HFFc6 (cell line): ENCODE measurements around the gene VEZT. TPM values are rescaled to one million over a fixed set of nuclear protein-coding genes. Genes with fewer than 3 reads are reported as not detected.

Source experiments
- DNase-seq: peaks from one replicate; pipeline ENCODE4 v3.0.0-alpha.2; 2018
- H3K27ac Mint-ChIP-seq: 2 replicates; pipeline ENCODE4 v1.8.0; 2020; ENCODE audit warnings: mild to moderate bottlenecking, mixed read lengths
- H3K27me3 Mint-ChIP-seq: 2 replicates; pipeline ENCODE4 v1.8.0; 2021; ENCODE audit warnings: mild to moderate bottlenecking, moderate library complexity, mixed read lengths; ENCODE audit not compliant: insufficient read depth
- H3K36me3 Mint-ChIP-seq: 2 replicates; pipeline ENCODE4 v1.8.0; 2021; ENCODE audit warnings: low read depth, mixed read lengths
- H3K4me1 Mint-ChIP-seq: 2 replicates; pipeline ENCODE4 v1.8.0; 2020; ENCODE audit warnings: low read depth, mixed read lengths
- H3K4me3 Mint-ChIP-seq: 2 replicates; pipeline ENCODE4 v1.8.0; 2020; ENCODE audit warnings: mild to moderate bottlenecking, moderate library complexity, mixed read lengths
- H3K9me3 Mint-ChIP-seq: 2 replicates; pipeline ENCODE4 v1.8.0; 2020; ENCODE audit warnings: mild to moderate bottlenecking, mixed read lengths
- total RNA-seq, 6 experiments: library from RNA; stranded (reverse); fragmentation: NEBNext Ultra II Directional; extraction: Animal tissue kit (Norgen Biotek cat#: 25700); gene quantifications; 2 replicates in 1 of 6; 3 replicates in 5 of 6; pipeline ENCODE4 v1.2.3, GENCODE V29; 2021
- TF ChIP-seq, protein P1 (sequence below): fragments of 200-600 bp; sonication (generic); IDR thresholded peaks from 2 replicates; pipeline ENCODE4 v1.5.0; 2021; ENCODE audit warnings: antibody characterized with exemption, mild to moderate bottlenecking

The VEZT gene
- total RNA-seq, 6 experiments from 2014 or later: 61.8 to 69.0 (median 66.2) TPM

DNA sequence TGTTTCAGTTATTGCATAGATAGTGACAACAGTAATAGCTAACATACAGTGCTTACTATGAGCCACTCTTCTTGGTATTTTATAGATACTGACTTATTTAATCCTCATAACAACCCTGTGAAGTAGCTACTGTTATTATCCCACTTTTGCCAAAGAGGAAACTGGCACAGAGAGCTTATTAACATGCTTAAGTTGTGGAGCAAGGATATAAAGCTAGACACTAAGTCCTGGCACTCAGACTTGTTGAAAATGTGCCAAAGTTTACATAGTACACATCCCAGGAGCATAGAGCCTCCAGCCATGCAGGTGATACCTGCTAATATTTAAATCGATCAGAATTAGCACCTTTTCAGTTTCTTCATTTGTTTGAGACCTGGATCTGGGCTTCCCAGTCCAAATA, 41.8 kb downstream of the VEZT start:
- peaks cover 46% of the 10 kb centered on the region for H3K36me3 Mint-ChIP-seq
- H3K27me3 Mint-ChIP-seq: no peaks in the 10 kb centered on the region
- TF ChIP-seq, protein P1, sequence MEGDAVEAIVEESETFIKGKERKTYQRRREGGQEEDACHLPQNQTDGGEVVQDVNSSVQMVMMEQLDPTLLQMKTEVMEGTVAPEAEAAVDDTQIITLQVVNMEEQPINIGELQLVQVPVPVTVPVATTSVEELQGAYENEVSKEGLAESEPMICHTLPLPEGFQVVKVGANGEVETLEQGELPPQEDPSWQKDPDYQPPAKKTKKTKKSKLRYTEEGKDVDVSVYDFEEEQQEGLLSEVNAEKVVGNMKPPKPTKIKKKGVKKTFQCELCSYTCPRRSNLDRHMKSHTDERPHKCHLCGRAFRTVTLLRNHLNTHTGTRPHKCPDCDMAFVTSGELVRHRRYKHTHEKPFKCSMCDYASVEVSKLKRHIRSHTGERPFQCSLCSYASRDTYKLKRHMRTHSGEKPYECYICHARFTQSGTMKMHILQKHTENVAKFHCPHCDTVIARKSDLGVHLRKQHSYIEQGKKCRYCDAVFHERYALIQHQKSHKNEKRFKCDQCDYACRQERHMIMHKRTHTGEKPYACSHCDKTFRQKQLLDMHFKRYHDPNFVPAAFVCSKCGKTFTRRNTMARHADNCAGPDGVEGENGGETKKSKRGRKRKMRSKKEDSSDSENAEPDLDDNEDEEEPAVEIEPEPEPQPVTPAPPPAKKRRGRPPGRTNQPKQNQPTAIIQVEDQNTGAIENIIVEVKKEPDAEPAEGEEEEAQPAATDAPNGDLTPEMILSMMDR: no peak
- peaks cover 33% of the 10 kb centered on the region for H3K4me1 Mint-ChIP-seq
- no peak overlapping the region for H3K4me3 Mint-ChIP-seq
- no peak overlapping the region for H3K27ac Mint-ChIP-seq
- no peaks in the 10 kb centered on the region for H3K9me3 Mint-ChIP-seq
- DNase-seq: no peak

DNA sequence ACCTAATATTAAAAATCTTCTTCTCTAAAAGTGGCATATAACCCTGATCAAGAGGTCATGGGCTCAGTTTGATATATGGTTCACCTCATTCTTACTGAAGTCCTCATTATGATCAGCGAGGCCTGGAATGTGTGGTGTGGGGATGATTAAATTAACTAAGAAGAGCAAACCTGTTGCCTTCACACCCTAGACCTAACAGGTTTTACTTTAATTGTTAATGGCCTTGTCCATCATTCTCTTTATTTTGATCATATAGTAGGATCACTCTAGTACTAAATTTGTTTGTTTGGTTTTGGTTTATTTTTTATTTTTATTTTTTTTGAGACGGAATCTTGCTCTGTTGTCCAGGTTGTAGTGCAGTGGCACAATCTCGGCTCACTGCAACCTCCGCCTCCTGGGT, 43.5 kb downstream of the VEZT start:
- TF ChIP-seq, protein P1: no peak
- H3K27ac Mint-ChIP-seq: no peak overlapping the region
- DNase-seq: no peak
- no peaks in the 10 kb centered on the region for H3K27me3 Mint-ChIP-seq
- H3K9me3 Mint-ChIP-seq: no peaks in the 10 kb centered on the region
- no peak overlapping the region for H3K4me3 Mint-ChIP-seq
- peaks cover 33% of the 10 kb centered on the region for H3K36me3 Mint-ChIP-seq
- H3K4me1 Mint-ChIP-seq: peaks cover 33% of the 10 kb centered on the region

DNA sequence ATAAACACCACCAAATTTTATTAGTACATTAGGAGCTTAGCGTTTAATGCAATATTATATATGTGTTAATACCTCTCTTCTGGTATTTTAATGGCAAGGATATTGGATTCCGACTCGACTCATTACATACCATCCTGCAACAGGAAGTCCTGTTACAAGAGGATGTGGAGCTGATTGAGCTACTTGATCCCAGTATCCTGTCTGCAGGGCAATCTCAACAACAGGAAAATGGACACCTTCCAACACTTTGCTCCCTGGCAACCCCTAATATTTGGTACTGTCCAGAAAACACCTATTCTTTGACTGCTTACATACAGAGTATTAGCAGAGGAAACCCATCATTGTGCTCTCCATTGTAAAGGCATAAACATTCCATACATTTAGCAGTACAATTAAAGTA, 45.2 kb downstream of the VEZT start:
- Mint-ChIP-seq H3K27ac (peak overlapping the region; percentile 33; the same call in 1 of the 2 replicates), H3K9me3 (no peaks in the 10 kb centered on the region), H3K4me3 (no peak overlapping the region), H3K4me1 (peaks cover 28% of the 10 kb centered on the region), H3K27me3 (no peaks in the 10 kb centered on the region), H3K36me3 (peaks cover 19% of the 10 kb centered on the region)
- DNase-seq: no peak
- TF ChIP-seq, protein P1: no peak

DNA sequence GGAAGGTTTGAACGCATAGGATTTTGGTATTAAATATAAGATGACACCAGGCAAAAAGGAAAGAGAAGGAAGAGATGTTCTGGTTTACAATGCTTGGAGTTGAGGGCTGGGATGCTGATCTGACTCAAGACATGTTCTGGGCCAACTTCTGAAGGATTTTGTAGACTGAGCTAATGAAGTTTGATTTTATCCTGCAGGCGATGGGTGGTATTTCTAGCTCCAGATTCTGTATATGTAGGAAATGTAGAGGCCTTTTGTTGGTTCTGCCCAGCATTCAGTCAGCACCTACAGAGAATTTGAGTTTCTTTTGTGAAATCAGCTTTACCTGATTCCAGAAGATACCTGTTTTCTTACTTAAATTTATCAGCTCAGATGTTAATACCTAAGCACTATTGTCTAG, 48.2 kb downstream of the VEZT start:
- TF ChIP-seq, protein P1: peak; percentile 36; the same call in 1 of the 2 replicates
- Mint-ChIP-seq H3K9me3 (no peaks in the 10 kb centered on the region), H3K4me3 (no peak overlapping the region), H3K27me3 (no peaks in the 10 kb centered on the region), H3K36me3 (peaks cover 13% of the 10 kb centered on the region), H3K27ac (no peak overlapping the region), H3K4me1 (peaks cover 12% of the 10 kb centered on the region)
- DNase-seq: no peak

DNA sequence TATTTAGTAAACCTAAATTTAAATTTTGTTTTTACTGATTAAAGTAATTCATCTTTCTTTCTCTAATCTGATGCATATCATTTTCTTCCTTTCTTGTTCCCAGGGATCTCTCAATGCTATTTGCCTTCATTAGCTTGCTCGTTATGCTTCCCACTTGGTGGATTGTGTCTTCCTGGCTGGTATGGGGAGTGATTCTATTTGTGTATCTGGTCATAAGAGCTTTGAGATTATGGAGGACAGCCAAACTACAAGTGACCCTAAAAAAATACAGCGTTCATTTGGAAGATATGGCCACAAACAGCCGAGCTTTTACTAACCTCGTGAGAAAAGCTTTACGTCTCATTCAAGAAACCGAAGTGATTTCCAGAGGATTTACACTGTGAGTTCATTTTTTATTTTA, 48.6 kb downstream of the VEZT start:
- Mint-ChIP-seq H3K9me3 (no peaks in the 10 kb centered on the region), H3K36me3 (peaks cover 11% of the 10 kb centered on the region), H3K27ac (no peak overlapping the region), H3K27me3 (no peaks in the 10 kb centered on the region), H3K4me3 (no peak overlapping the region), H3K4me1 (peaks cover 12% of the 10 kb centered on the region)
- DNase-seq: no peak
- TF ChIP-seq, protein P1: no peak

DNA sequence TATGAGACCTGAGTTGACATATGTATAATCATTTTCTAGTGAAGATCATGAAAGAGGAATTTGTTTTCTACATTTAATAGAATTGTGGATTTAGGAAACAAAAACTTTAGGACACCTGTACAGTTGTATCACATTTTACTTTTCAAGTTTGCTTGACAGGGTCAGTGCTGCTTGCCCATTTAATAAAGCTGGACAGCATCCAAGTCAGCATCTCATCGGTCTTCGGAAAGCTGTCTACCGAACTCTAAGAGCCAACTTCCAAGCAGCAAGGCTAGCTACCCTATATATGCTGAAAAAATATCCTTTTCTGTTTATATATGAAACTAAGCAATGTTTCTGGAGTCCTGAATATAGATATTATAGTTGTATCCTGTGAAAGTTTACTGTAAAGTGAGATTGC, 52.3 kb downstream of the VEZT start:
- Mint-ChIP-seq H3K4me3 (no peak overlapping the region), H3K27ac (no peak overlapping the region)

More for the DNA sequence above, 52.3 kb downstream of the VEZT start:
- Mint-ChIP-seq H3K4me1 (no peaks in the 10 kb centered on the region), H3K9me3 (no peaks in the 10 kb centered on the region), H3K27me3 (no peaks in the 10 kb centered on the region; the same call in 1 of the 2 replicates), H3K36me3 (peaks cover 14% of the 10 kb centered on the region)
- TF ChIP-seq, protein P1: no peak
- no peak for DNase-seq
